ENCODE data around the gene ALB.

ALB gene

GRCh38 chr4:73452953-73453700 lies 49.0 kb downstream of the ALB start:
- DNase-seq: no peak

GRCh38 chr4:73453701-73454005 lies 49.6 kb downstream of the ALB start:
- no peak for DNase-seq

GRCh38 chr4:73454920-73455319 lies 50.8 kb downstream of the ALB start:
- DNase-seq: no peak

- DNase-seq: no peak
Measured at GRCh38 chr4:73456177-73457022, 52.3 kb downstream of the ALB start.

- no peak for DNase-seq
Measured at GRCh38 chr4:73458184-73459047, 54.3 kb downstream of the ALB start.

GRCh38 chr4:73459048-73459421 lies 54.9 kb downstream of the ALB start:
- DNase-seq: no peak

GRCh38 chr4:73460913-73461522 lies 56.9 kb downstream of the ALB start:
- no peak for DNase-seq

- DNase-seq: no peak
Measured at GRCh38 chr4:73468170-73468569, 64.1 kb downstream of the ALB start.

GRCh38 chr4:73470728-73471127 lies 66.6 kb downstream of the ALB start:
- DNase-seq: no peak

All from CD4-positive, alpha-beta T cell treated with Interleukin-4 for 1 hour (primary cell).